PC-3 (cell line): ENCODE results near the gene CHRND. TPM values are rescaled to one million over a fixed set of nuclear protein-coding genes. Genes with fewer than 3 reads are reported as not detected.

ENCODE experiments used
- ATAC-seq: fragments of 200-7000 bp; cut with Tn5 transposase; 2 replicates; pipeline ENCODE4 v1.9.1; 2020; ENCODE audit warnings: mild to moderate bottlenecking, moderate library complexity
- BruUV-seq: library from RNA; stranded (reverse); fragments of 400-500 nt; replicated peaks from 2 replicates; lab custom pipeline; 2021; lab: Mats Ljungman, UMichigan
- CTCF ChIA-PET: fragments of 300-600 bp; sonication (Branson Sonifier 250); formaldehyde crosslinking; loops from one replicate; lab custom pipeline; 2022; ENCODE audit warnings: antibody characterized with exemption; lab: Charles Lee
- POLR2A ChIA-PET: fragments of 300-600 bp; sonication (Branson Sonifier 250); formaldehyde crosslinking; loops from one replicate; lab custom pipeline; 2022; ENCODE audit warnings: antibody characterized with exemption; ENCODE audit not compliant: unreplicated experiment; lab: Charles Lee
- DNase-seq: peaks from one replicate; pipeline ENCODE4 v3.0.0-alpha.2; 2015
- H2AFZ ChIP-seq: fragments of 300-600 bp; sonication (generic); 2 replicates; pipeline ENCODE4 v1.6.0; 2016; ENCODE audit warnings: antibody characterized with exemption, low read length
- H3F3A ChIP-seq: fragments of 300-600 bp; sonication (generic); one replicate; pipeline ENCODE4 v1.6.0; 2017; ENCODE audit warnings: antibody characterized with exemption, low read length, control low read depth, mild to moderate bottlenecking; ENCODE audit not compliant: unreplicated experiment
- H3K27ac ChIP-seq: fragments of 300-600 bp; sonication (generic); 2 replicates; pipeline ENCODE4 v1.5.1; 2016; ENCODE audit warnings: mild to moderate bottlenecking, low read length
- H3K27me3 ChIP-seq: fragments of 300-600 bp; sonication (generic); 2 replicates; pipeline ENCODE4 v1.6.1; 2016; ENCODE audit warnings: low read length, mixed read lengths
- H3K36me3 ChIP-seq: fragments of 300-600 bp; sonication (generic); 2 replicates; pipeline ENCODE4 v1.6.1; 2016; ENCODE audit warnings: low read depth, mixed run types, low read length, mixed read lengths
- H3K4me1 ChIP-seq: fragments of 300-600 bp; sonication (generic); 2 replicates; pipeline ENCODE4 v1.5.1; 2016; ENCODE audit warnings: low read length; ENCODE audit not compliant: insufficient read depth
- H3K4me2 ChIP-seq: fragments of 300-600 bp; sonication (generic); 2 replicates; pipeline ENCODE4 v1.6.0; 2016; ENCODE audit warnings: low read length
- H3K4me3 ChIP-seq: fragments of 300-600 bp; sonication (generic); 2 replicates; pipeline ENCODE4 v1.5.1; 2016; ENCODE audit warnings: mild to moderate bottlenecking, low read length, mixed read lengths
- H3K79me2 ChIP-seq: fragments of 300-600 bp; sonication (generic); 2 replicates; pipeline ENCODE4 v1.6.1; 2017; ENCODE audit warnings: low read length, mixed read lengths
- H3K9ac ChIP-seq: fragments of 300-600 bp; sonication (generic); 2 replicates; pipeline ENCODE4 v1.6.0; 2016; ENCODE audit warnings: mild to moderate bottlenecking, low read length
- H3K9me2 ChIP-seq: fragments of 300-600 bp; sonication (generic); replicated peaks from 2 replicates; pipeline ENCODE4 v1.6.1; 2016; ENCODE audit warnings: mixed run types, low read length, mixed read lengths
- H3K9me3 ChIP-seq: fragments of 300-600 bp; sonication (generic); 2 replicates; pipeline ENCODE4 v1.6.1; 2016; ENCODE audit warnings: low read length, mixed read lengths
- H4K20me1 ChIP-seq: fragments of 300-600 bp; sonication (generic); 2 replicates; pipeline ENCODE4 v1.6.1; 2016; ENCODE audit warnings: low read length, mixed read lengths
- CTCF ChIP-seq: fragments of 300-600 bp; sonication (generic); conservative IDR thresholded peaks from 2 replicates; pipeline ENCODE4 v1.5.1; 2017; ENCODE audit warnings: antibody characterized with exemption, low read depth, mild to moderate bottlenecking, low read length
- EZH2 ChIP-seq: fragments of 300-600 bp; sonication (generic); IDR thresholded peaks from one replicate; pipeline ENCODE4 v1.6.1; 2017; ENCODE audit warnings: antibody characterized with exemption, mild to moderate bottlenecking, low read length; ENCODE audit not compliant: unreplicated experiment
- EZH2phosphoT487 ChIP-seq: fragments of 300-600 bp; sonication (generic); IDR thresholded peaks from 2 replicates; pipeline ENCODE4 v1.6.1; 2018; ENCODE audit warnings: mild to moderate bottlenecking, antibody characterized with exemption, low read length, borderline replicate concordance
- intact Hi-C: fragments of 100-400 bp; cut with micrococcal nuclease; formaldehyde crosslinking; loops from 2 replicates; pipeline ENCODE4 v1.9.0; 2023
- total RNA-seq: library from RNA; depleted of rRNA; stranded (reverse); fragments of >200 nt; gene quantifications from 2 replicates; pipeline ENCODE4 v1.2.3, GENCODE V29; 2014

CHRND gene
- total RNA-seq, 1 experiment from 2014 or later, result not detected

GRCh38 chr2:232523682-232524597 lies 2.0 kb upstream of the CHRND start:
- intact Hi-C loops, result no loop called here

GRCh38 chr2:232524771-232525170 lies 1.2 kb upstream of the CHRND start:
- Histone ChIP-seq H3K4me3 (no peak overlapping the region), H4K20me1 (no peaks in the 10 kb centered on the region), H3K4me2 (no peak overlapping the region), H3K9me3 (no peaks in the 10 kb centered on the region), H3K27me3 (peaks cover 26% of the 10 kb centered on the region), H3K4me1 (no peaks in the 10 kb centered on the region), H3K27ac (no peak overlapping the region), H3K9ac (no peak overlapping the region), H2AFZ (no peak overlapping the region), H3K9me2 (no peaks in the 10 kb centered on the region), H3F3A (no peaks in the 10 kb centered on the region), H3K79me2 (no peaks in the 10 kb centered on the region), H3K36me3 (no peaks in the 10 kb centered on the region)
- ChIA-PET CTCF (no interaction called here), POLR2A (no interaction called here)
- ATAC-seq (no peak), DNase-seq (no peak)
- intact Hi-C loops, result no loop called here
- TF ChIP-seq CTCF (no peak), EZH2phosphoT487 (no peak), EZH2 (no peak)
- BruUV-seq, result no TSS peak

More at GRCh38 chr2:232523682-232524597, 2.0 kb upstream of the CHRND start:
- TF ChIP-seq EZH2phosphoT487, result no peak
- TF ChIP-seq EZH2, result no peak
- TF ChIP-seq CTCF, result peak; percentile 37
- no TSS peak for BruUV-seq
- no peaks in the 10 kb centered on the region for H3F3A ChIP-seq
- no peaks in the 10 kb centered on the region for H3K9me2 ChIP-seq
- H2AFZ ChIP-seq, result no peak overlapping the region
- no peak overlapping the region for H3K27ac ChIP-seq
- no peaks in the 10 kb centered on the region for H3K36me3 ChIP-seq
- H3K9ac ChIP-seq, result no peak overlapping the region
- no peaks in the 10 kb centered on the region for H3K4me1 ChIP-seq
- peak overlapping the region; percentile 70 for H3K4me2 ChIP-seq
- no peaks in the 10 kb centered on the region for H3K79me2 ChIP-seq
- no peaks in the 10 kb centered on the region for H3K9me3 ChIP-seq
- H4K20me1 ChIP-seq, result no peaks in the 10 kb centered on the region
- ChIA-PET POLR2A (no interaction called here), CTCF (no interaction called here)
- H3K27me3 ChIP-seq, result peaks cover 26% of the 10 kb centered on the region
- peak; percentile 18 for ATAC-seq
- peak; percentile 12 for DNase-seq
- H3K4me3 ChIP-seq, result peak overlapping the region; percentile 50

- Histone ChIP-seq H3K27ac (no peak overlapping the region), H3F3A (no peaks in the 10 kb centered on the region), H3K9me2 (no peaks in the 10 kb centered on the region), H3K36me3 (no peaks in the 10 kb centered on the region), H3K4me3 (no peak overlapping the region), H2AFZ (no peak overlapping the region), H4K20me1 (no peaks in the 10 kb centered on the region), H3K9ac (no peak overlapping the region), H3K4me1 (no peaks in the 10 kb centered on the region), H3K9me3 (no peaks in the 10 kb centered on the region), H3K4me2 (no peak overlapping the region), H3K27me3 (peaks cover 26% of the 10 kb centered on the region), H3K79me2 (no peaks in the 10 kb centered on the region)
- no peak for DNase-seq
- ChIA-PET CTCF (no interaction called here), POLR2A (no interaction called here)
- TF ChIP-seq EZH2phosphoT487, result no peak
- no peak for TF ChIP-seq CTCF
- TF ChIP-seq EZH2, result no peak
- BruUV-seq, result no TSS peak
- intact Hi-C loops, result no loop called here
- no peak for ATAC-seq
Measured at GRCh38 chr2:232525199-232525598, 761 bp upstream of the CHRND start.
